GM13976 (cell line): ENCODE data around the gene TTC31.

Experiments used
- DNase-seq: peaks from one replicate; pipeline ENCODE4 v3.0.0; 2012; ENCODE audit warnings: low spot score
- in situ Hi-C: fragments of 300-500 bp; cut with MboI; formaldehyde crosslinking; loops from one replicate; pipeline ENCODE4 v1.12.0; 2022; ENCODE audit warnings: low sequenced_read_pairs, mixed read lengths, inconsistent platforms; ENCODE audit not compliant: unreplicated experiment
- TF ChIP-seq, protein P1 (sequence below): IDR thresholded peaks from 2 replicates; pipeline ENCODE4 v1.5.1; 2012; ENCODE audit warnings: borderline replicate concordance, mild to moderate bottlenecking; ENCODE audit not compliant: insufficient read depth; ENCODE audit errors: extremely low read depth, missing control alignments, control extremely low read depth

TTC31 gene

DNA sequence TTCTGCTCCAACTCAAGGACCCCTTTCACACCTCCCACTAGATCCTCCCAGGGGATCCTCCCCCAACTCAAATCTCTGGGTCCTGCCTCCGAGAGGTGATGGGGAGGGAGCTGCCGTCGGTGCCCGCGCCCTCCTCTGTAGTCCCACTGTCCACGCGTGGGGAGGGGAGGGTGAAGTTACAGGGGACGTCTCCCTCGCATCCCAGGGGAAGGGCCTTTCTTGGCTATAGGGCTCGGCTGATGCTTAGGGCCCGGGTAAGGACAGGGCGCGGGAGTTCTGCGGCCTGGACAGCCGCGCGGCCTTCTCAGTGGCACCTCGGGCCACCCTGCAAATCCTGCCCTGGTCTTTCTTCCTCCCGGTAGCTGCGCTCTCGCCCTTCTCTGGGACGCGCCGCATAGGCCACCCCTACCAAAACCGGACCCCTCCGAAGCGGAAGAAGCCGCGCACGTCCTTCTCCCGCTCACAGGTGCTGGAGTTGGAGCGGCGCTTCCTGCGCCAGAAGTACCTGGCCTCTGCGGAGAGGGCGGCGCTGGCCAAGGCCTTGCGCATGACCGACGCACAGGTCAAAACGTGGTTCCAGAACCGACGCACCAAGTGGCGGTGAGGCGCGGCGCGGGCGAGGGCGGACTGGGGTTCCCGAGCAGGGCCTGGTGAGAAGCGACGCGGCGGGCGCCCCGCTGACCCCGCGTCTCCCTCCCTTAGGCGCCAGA lies 32.5 kb downstream of the TTC31 start:
- in situ Hi-C loops: no loop called here
- no peak for DNase-seq
- TF ChIP-seq, protein P1, sequence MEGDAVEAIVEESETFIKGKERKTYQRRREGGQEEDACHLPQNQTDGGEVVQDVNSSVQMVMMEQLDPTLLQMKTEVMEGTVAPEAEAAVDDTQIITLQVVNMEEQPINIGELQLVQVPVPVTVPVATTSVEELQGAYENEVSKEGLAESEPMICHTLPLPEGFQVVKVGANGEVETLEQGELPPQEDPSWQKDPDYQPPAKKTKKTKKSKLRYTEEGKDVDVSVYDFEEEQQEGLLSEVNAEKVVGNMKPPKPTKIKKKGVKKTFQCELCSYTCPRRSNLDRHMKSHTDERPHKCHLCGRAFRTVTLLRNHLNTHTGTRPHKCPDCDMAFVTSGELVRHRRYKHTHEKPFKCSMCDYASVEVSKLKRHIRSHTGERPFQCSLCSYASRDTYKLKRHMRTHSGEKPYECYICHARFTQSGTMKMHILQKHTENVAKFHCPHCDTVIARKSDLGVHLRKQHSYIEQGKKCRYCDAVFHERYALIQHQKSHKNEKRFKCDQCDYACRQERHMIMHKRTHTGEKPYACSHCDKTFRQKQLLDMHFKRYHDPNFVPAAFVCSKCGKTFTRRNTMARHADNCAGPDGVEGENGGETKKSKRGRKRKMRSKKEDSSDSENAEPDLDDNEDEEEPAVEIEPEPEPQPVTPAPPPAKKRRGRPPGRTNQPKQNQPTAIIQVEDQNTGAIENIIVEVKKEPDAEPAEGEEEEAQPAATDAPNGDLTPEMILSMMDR: no peak

DNA sequence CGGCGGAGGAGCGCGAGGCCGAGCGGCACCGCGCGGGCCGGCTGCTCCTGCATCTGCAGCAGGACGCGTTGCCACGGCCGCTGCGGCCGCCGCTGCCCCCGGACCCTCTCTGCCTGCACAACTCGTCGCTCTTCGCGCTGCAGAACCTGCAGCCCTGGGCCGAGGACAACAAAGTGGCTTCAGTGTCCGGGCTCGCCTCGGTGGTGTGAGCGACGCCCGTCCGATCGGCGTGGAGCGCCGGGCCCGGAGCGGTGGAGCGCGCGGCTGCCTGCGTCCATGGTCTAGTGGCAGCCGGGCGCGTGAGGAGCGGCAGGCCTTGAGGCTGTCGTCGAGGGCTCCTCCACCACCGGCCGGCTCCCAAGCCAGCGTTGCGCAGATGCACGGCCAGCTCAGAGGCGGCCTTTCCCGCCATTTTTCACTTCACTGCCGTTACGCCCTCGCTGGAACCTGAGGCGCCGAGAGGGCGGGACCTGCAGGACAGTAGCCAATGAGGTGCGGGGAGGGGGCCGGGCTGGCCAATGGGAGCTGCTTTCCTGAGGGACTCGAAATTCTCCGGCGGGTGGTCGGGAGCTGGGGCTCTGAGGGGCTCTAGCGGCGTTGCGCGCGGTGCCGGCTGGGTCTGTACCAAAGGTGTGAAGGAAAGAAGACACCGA lies 33.2 kb downstream of the TTC31 start:
- in situ Hi-C loops: no loop called here
- TF ChIP-seq, protein P1: no peak
- peak; percentile 93 for DNase-seq

DNA sequence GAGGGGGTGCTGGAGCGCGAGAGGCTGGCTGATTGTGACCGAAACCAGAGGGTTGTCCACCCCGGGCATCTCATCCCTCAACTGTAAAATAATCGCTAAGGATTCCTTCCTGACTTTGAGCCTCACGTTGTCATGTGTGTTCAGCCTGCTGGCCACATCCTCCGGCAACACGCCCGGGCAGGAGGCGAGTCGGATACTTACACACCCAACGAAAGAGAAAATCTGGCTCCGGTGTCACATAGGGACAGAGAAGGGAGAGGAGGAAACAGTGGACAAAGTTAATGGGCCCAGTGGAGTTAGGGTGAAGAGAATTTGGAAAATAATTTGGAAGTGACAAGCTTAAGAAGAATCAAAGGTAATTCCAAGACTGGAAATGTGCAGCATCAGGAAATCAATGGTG lies 33.8 kb downstream of the TTC31 start:
- no peak for DNase-seq
- TF ChIP-seq, protein P1: no peak
- in situ Hi-C loops: no loop called here

DNA sequence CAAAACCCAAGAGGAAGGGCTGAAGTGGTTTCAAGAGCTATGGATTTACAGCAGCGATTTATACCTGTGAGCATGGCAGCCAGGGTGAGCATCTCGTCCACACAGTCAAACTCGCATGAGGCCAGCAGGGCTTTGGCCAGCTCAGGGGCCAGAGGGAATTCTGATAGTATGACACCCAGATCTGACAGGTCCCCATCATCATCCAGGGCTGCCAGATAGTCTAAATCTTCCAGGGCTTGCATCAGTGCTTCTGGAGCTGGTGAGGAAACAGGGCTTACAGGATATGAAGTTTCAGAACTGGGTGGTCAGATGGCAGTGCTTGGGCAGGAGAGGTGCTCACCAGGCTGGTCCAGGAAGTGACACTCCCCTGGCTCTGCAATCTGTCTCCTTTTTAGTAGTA lies 39.6 kb downstream of the TTC31 start:
- TF ChIP-seq, protein P1: no peak
- in situ Hi-C loops: no loop called here
- no peak for DNase-seq

DNA sequence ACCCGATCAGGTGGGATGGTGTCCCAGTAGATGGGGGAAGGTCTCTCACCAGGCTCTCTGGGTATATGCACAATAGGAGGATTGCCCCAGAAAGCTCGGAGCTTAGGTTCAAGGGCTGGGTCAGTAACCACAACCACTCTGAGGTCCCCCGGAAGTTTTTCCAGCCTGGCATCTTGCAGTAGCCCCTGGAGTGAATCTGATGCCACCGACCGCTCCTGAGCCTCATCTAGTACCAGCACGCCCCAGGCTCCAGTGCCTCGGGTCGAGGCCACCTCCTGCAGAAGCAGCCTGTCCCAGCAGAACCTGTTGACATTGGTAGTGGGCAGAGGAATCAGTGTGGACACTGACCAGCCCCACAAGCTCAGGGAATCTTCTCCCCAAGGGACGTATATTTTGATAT lies 41.1 kb downstream of the TTC31 start:
- in situ Hi-C loops: no loop called here
- TF ChIP-seq, protein P1: no peak

DNA sequence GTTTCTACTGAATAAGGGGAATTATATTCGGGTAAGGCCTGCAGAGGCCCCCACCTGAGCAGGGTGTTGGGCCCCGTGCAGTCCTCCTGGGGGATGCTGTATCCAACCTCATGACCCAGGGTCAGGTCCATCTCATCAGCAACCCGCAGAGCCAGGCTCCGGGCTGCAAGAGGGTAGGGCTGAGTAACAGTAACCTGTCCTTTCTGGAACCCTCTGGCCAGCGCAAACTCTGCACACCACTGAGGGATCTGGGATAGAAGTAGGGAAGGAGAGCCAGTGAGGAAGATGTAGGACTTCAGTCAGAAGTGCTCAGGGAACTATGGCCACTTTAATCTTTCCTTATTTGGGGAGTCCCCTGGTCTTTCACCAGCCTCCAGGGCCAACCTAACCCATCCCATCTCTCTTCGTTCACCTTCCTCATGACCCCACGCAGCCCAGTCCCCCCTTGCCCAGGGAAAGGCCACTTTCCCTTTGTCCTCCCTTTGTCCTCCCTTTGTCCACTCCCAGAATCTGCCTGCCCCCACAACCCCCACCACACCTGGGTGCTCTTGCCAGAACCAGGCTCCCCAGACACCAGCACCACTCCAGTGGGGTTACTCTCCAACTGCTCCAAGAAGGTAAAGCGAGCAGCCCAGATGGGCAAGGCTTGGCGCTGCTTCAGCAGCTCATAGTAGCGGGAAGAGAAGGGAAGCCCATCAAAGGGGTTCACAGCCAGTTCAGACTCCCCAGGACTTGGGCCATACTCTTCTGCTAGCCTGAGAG lies 42.3 kb downstream of the TTC31 start:
- in situ Hi-C loops: no loop called here
- TF ChIP-seq, protein P1: no peak
- no peak for DNase-seq

More for the DNA sequence above, 41.1 kb downstream of the TTC31 start:
- DNase-seq: no peak
